GM19193 (cell line): Measurements from ENCODE around the gene ANO2.

ENCODE experiments used
- POLR2A ChIP-seq: IDR thresholded peaks from 4 replicates; pipeline ENCODE4 v1.6.1; 2011; ENCODE audit not compliant: insufficient read depth, insufficient read length; ENCODE audit errors: extremely low read depth

Gene ANO2

DNA sequence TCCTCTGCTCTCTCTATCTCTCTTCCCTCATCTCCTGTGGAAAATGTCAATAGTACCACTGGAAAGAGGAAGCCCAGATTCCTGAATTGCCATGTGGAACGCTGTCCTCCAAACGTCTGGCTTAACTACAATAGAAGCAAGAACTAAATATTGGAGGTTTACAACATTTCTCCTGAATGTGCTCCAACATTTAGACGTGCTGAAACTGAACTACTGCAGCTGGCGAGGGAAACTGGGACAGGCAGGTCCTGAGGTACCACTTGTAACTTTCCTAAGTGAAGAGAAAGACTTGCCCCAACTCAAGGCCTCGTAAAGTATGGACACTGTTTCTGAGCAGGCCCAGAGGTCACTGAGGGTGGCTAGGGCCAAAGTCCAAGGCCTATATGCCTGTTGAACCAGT is 325.4 kb downstream of the ANO2 start:
- no peak for TF ChIP-seq POLR2A

DNA sequence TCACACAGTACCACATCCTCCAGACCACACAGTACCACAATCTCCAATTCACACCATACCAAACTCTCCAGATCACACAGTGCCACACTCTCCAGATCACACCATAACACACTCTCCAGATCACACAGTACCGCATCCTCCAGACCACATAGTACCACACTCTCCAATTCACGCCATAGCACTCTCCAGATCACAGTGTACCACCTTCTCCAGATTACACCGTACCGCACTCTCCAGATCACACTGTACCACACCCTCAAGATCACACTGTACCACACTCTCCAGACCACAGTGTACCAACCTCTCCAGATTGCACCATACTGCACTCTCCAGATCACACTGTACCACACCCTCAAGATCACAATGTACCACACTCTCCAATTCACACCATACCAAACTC is 328.2 kb downstream of the ANO2 start:
- TF ChIP-seq POLR2A, result no peak

DNA sequence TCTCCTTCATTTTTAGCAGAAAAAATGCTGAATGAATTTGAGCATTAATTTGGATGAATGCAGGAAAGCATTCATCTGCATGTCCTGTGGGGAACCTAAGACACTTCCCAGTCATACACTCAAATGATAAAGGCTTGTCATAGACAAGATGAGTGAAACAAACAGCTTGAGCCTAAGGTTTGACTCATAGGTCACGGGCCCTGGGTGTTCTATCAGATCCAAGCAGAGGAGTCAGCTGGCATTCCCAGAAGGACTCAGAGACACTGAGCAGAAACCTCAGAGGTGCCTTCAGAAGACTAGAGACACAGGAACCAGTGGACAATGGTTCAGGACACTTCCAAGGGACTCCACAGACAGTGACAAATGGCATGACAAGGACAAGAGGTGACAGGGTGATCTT is 329.3 kb downstream of the ANO2 start:
- TF ChIP-seq POLR2A, result no peak

DNA sequence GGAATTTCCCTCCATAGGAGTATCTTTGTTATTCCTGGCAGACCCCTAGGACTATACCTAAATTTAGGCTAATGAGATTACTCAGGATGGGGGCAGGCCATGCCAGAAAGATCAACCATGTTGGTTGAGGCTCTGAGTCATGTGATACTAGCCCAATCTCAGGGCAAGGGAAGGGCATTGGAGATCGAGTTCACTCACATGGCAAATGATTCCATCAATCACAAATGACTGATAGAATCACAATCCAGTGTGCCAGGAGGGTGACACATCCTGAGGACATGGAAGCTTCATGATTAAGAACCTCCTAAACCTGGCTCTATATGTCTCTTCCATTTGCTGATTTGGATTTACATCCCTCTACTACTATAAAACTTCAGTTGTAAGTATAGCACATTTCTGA is 330.8 kb downstream of the ANO2 start:
- TF ChIP-seq POLR2A, result no peak

DNA sequence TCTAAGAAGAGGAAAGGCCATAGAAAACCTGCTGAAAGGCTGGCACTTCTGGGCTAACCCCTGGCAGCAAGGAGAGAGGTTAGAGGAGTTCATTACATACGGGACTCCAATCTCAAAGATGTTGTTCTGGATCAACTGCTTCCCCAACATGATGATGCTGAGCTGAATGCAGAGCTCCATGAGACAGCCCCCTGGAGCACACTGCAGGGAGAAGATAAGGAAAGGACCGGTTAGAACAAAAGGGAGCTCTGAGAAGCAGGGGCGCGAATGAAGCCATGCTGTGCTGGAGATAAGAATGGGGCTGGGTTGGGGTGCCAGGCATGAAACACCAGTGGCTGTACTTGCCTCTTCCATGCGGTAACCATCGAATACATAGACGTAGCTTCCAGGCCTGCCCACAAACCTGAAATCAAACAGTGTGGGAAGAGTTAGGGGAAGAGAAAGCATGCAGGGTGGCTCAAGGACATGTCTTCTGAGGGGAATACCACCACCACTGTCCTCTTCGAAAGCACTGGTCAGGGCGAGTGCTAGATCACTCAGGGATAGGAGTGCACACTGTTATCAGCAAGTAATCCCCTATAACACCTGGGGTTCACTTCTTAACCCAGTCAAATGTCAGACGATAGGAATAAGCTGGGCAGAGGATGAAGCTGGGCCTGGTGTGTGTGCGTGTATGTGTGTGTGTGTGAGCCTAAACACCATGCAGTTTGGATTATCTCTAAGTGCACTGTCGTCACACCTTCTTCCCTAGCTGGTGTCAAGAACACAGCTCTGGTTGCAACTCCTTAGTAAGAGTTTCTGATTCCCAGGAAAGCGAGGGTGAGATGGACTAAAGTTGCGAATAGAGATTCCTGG is 332.3 kb downstream of the ANO2 start:
- TF ChIP-seq POLR2A, result no peak

DNA sequence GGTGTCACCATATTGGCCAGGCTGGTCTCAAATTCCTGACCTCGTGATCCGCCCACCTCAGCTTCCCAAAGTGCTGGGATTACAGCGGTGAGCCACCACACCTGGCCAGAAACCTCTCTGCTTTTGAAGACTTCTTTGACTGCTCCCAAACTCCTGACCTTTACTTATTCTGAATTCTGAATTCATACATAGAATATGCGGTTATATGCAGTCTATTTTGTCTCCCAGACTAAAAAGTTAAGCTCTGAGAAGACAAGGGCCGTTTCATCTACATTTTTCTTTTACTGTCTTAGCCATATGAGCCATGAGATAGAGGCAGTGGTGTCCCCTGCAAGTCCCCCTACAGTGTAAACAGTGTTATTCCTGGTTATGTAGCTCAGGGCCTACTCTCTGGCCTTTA is 333.9 kb downstream of the ANO2 start:
- no peak for TF ChIP-seq POLR2A

DNA sequence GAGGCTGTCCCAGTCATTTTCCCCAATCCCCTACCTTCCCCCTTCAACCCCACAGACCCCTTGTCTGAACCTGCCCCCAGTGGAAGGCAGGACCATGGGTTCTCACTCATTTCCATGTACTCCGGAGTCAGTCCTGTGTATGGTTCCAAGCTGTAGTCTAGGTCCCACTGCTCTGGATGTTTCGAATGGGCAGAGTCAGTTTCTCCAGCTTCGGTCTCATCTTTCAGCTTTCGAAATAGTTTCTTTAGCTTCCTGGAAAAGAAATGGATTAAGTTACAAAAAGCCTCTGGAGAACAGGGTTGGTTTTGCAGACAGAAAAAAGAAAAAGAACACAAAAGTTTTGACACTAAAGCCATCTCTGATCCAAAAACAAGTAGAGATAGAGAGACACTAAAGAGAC is 345.7 kb downstream of the ANO2 start:
- no peak for TF ChIP-seq POLR2A

DNA sequence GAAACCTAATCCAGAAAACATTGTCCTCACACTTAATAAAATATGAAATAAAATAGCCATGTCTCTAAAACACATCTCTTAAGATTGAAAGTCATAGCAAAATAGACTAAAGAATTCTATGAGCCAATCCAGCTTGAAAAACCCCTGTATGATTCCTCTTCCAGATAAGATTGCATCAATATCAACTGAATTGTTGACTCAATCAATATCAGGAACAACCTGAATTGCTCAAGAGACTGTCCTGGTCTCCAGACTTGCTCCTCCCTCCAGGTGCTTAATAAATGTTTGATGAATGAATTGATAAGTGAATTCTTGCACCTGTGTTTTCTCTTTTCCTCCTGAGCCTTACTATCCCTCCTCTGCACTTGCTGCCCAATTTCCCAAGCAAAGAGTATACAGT is 351.1 kb downstream of the ANO2 start:
- no peak for TF ChIP-seq POLR2A

DNA sequence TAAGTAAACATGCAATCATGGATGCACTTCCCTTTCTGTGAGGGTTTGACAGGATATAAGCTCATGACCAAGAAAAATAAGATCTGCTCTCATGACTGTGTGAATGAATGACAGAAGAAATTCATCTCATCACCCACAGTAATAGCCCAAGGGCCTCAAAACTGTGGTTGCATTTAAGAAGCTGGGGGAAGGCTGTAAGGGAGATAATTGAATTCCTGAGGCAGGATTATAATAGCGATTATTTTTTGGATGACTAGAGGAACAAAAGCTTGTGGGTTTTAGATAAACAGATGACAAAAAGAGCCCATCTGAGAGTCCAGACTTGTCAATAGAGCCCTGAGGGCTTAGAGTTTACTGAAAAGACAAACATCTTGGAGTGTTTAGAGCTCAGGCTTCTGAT is 352.0 kb downstream of the ANO2 start:
- TF ChIP-seq POLR2A, result no peak

DNA sequence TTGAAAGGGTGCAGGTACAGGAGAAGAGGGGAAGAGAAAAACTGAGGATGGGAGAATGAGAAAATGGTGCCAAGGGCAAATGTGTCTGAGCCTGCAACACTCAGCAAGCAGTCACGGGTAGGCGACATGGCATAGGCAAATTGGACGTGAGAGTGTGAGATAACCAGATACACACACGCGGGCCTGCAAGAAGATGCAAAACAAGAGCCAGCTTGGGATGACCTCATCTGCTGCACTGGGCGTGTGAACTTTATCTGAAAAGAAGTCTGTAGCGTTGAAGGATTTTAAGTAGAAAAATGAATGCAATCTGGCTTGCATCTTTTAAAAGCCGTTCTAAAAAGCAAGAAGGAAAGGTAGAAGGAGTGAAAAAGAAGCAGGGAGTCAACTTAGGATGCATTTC is 352.7 kb downstream of the ANO2 start:
- no peak for TF ChIP-seq POLR2A

DNA sequence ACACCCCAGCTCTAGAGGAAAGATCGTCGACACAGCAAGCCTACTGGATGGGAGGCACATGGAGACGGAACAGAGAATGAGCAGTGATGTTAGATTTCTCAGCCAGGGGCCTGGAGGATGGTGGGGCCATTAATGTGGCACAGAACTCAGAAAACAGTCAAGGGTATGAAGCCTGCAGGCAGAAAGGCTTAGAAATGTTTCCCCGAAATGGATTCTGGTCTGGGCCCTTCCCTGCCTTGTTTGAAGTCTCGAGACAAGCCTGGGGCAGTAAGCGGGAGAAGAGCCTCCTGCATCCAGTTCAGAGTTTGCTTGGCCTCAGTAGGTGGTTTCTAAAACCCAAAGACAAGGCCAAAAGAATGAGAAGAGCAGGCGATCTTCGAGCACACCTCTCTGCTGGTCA is 354.7 kb downstream of the ANO2 start:
- TF ChIP-seq POLR2A, result no peak

DNA sequence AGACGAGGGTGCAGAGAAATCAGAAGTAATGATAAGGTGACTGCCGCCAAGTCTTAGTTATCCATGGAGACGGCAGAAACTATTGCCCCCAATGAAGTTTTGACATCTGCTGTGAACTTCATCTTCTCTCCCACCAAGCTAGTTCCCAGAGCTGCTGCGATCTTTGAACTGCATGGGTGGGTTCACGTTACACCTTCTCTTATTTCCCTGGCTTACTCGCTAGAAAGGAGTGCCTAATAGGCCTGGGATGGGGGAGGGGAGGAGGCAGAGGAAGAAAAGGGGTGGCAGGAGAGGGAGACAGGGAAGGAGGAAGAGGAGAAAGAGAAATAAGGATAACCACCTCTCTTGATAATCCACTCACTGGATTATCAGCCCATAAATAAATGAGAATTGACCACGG is 356.0 kb downstream of the ANO2 start:
- TF ChIP-seq POLR2A, result no peak

DNA sequence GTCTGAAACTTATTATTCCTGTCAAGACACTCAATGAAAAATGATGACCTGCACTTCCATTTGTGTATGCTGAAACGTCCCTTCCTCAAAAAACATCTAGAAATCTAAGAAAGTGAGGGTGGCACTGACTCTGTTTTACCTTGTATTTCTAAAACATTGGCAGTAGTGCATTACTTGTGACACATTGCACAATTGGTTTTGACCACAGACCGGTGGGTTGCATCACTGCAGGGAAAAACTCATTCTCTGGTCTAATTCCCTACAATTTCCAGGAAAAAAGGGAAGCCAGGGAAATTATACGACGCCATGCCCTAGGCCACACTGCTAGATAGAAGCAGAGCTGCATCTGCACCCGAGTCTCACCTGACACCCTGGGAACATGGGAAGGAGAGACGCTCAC is 356.5 kb downstream of the ANO2 start:
- no peak for TF ChIP-seq POLR2A

DNA sequence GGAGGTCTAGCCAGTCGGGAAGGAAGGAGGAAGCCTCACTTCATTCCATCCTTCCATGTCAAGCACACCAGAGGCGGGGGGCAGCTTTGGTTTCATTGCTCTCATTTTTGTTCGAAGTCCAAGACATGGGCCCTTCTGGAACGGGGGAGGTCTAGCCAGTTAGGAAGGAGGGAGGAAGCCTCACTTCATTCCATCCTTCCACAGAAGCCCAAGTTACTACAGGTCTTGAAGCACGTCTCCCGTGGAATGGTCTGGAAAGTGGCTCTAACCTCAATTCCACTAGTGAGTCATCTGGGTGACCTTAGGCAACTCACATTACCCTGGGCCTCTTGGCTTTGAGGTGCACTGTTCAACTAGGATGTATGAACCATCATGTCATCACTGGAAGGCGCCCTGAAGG is 356.9 kb downstream of the ANO2 start:
- TF ChIP-seq POLR2A, result no peak

DNA sequence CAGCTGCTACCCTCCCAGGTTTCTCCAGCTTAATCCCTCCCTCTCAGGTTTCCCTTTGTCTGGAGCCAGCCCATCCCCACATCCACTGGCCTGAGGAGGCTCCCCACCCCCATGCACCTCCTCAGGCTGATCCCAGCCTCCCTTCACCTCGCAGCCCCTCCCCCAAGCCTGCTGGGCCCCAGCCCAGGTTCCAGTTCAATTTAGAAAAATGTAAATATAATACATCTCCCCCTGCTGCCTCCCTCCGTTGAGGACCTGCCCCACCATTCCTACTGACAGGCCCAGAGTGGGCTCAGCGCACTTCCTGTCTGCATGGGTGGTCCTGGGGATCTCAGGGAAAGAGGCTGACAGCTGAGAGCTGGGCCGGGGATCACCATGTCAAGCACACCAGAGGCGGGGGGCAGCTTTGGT is 357.3 kb downstream of the ANO2 start:
- no peak for TF ChIP-seq POLR2A

DNA sequence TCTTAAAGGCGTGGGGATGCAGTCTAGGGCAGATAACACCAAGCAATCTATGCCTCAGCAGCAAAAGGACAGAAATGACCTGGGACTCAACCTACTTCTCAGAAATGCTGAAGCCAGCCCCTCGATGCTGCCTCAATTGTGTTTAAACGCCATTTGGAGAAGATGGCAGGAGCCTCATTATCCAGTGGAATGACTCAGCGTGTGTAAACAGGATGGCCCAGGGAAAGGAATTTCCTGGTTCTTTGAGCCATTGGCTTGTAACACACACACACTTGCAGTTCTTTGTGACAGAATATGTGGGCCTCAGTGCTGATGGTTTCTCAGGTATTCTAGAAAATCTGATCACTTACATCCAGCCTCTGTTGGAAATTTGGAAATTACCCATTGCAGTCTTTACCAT is 358.9 kb downstream of the ANO2 start:
- no peak for TF ChIP-seq POLR2A

DNA sequence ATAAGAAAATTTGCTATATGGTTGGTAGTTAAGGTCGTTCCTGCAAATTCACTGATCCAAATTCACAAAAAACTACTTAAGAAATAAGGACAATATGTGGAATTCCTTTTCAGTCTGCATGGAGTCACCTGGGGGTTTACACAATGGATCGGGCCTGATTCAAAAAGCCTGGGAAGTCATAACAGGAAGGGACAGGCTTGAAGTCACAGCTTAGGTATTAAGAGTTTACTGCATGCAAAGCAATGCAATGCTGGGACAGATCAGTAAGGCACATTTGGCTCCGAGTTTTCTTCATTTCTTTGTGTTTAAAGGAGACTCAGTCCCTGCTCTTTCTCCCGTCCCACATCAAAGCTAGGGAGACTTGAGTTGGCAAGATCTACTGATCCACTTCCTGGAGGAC is 359.9 kb downstream of the ANO2 start:
- TF ChIP-seq POLR2A, result no peak
